Right forelimb (tissue), 1 donor: ENCODE measurements around the gene EID1.
"Not testable (repeated sequence)": the region's sequence is repeated elsewhere in the genome, so short reads cannot be mapped to it uniquely, and the experiment has no call there.

Experiments used
- DNase-seq: peaks from one replicate; pipeline ENCODE4 v3.0.0-alpha.2; 2018

The EID1 gene

GRCh38 chr15:48877630-48878595, at the start of gene EID1:
TSS of gene EID1 (plus strand) at chr15:48878134. CDS start at chr15:48878177, 43 bp downstream.
- DNase-seq = peak; percentile 95

- DNase-seq = no peak
Observed at GRCh38 chr15:48828471-48828870, 49.5 kb upstream of the EID1 start.

GRCh38 chr15:48828906-48829305, 49.0 kb upstream of the EID1 start:
- no peak for DNase-seq

GRCh38 chr15:48832648-48833047, 45.3 kb upstream of the EID1 start:
- no peak for DNase-seq

- DNase-seq = no peak
Observed at GRCh38 chr15:48833526-48834239, 44.3 kb upstream of the EID1 start.

- no peak for DNase-seq
Observed at GRCh38 chr15:48834756-48835155, 43.2 kb upstream of the EID1 start.

- no peak for DNase-seq
Observed at GRCh38 chr15:48842501-48842900, 35.4 kb upstream of the EID1 start.

- no peak for DNase-seq
Observed at GRCh38 chr15:48845123-48845522, 32.8 kb upstream of the EID1 start.

- DNase-seq = no peak
Observed at GRCh38 chr15:48850648-48851047, 27.3 kb upstream of the EID1 start.

- DNase-seq = no peak
Observed at GRCh38 chr15:48851956-48852355, 26.0 kb upstream of the EID1 start.

GRCh38 chr15:48854434-48854833, 23.5 kb upstream of the EID1 start:
- not testable (repeated sequence) for DNase-seq

- DNase-seq = no peak
Observed at GRCh38 chr15:48855501-48856440, 22.2 kb upstream of the EID1 start.

- DNase-seq = no peak
Observed at GRCh38 chr15:48856942-48857341, 21.0 kb upstream of the EID1 start.

GRCh38 chr15:48858401-48858800, 19.5 kb upstream of the EID1 start:
- DNase-seq = no peak

- no peak for DNase-seq
Observed at GRCh38 chr15:48859426-48859825, 18.5 kb upstream of the EID1 start.

- DNase-seq = no peak
Observed at GRCh38 chr15:48861813-48862431, 16.0 kb upstream of the EID1 start.

GRCh38 chr15:48862705-48863104, 15.2 kb upstream of the EID1 start:
- no peak for DNase-seq

GRCh38 chr15:48865370-48866079, 12.4 kb upstream of the EID1 start:
- no peak for DNase-seq

- no peak for DNase-seq
Observed at GRCh38 chr15:48866141-48866563, 11.8 kb upstream of the EID1 start.

- DNase-seq = no peak
Observed at GRCh38 chr15:48868023-48868422, 9.9 kb upstream of the EID1 start.

- no peak for DNase-seq
Observed at GRCh38 chr15:48868536-48868935, 9.4 kb upstream of the EID1 start.

- no peak for DNase-seq
Observed at GRCh38 chr15:48869966-48870365, 8.0 kb upstream of the EID1 start.
